HEK293T (cell line): ENCODE results near the gene PRDM11.
"Not testable (repeated sequence)": the region's sequence is repeated elsewhere in the genome, so short reads cannot be mapped to it uniquely, and the experiment has no call there.

Experiments
- CTCF ChIA-PET: fragments of 350-600 bp; formaldehyde crosslinking; extraction: SDS; loops from one replicate; lab custom pipeline; 2021; ENCODE audit warnings: antibody characterized with exemption, inconsistent platforms; lab: Yijun Ruan, JAX
- POLR2A ChIA-PET: fragments of 350-600 bp; formaldehyde crosslinking; extraction: SDS; loops from one replicate; lab custom pipeline; 2020; ENCODE audit warnings: antibody characterized with exemption, inconsistent platforms; lab: Yijun Ruan, JAX
- DNase-seq: peaks from one replicate; pipeline ENCODE4 v3.0.0; 2012; ENCODE audit warnings: mixed read lengths; ENCODE audit errors: extremely low spot score
- ARNT ChIP-seq: fragments of 450-650 bp; IDR thresholded peaks from 2 replicates; pipeline ENCODE4 v1.6.1; 2017; ENCODE audit warnings: mild to moderate bottlenecking
- BHLHE40 ChIP-seq: fragments of 450-650 bp; IDR thresholded peaks from 2 replicates; pipeline ENCODE4 v1.6.1; 2016; ENCODE audit warnings: mild to moderate bottlenecking, moderate library complexity, borderline replicate concordance
- CTBP1 ChIP-seq: fragments of 450-650 bp; IDR thresholded peaks from 2 replicates; pipeline ENCODE4 v1.6.1; 2016; ENCODE audit warnings: borderline replicate concordance
- ELF4 ChIP-seq: fragments of 450-650 bp; IDR thresholded peaks from 2 replicates; pipeline ENCODE4 v1.6.1; 2017; ENCODE audit warnings: antibody characterized with exemption
- FOXA1 ChIP-seq: fragments of 450-650 bp; IDR thresholded peaks from 2 replicates; pipeline ENCODE4 v1.6.1; 2016; ENCODE audit warnings: mild to moderate bottlenecking
- FOXK2 ChIP-seq: fragments of 450-650 bp; IDR thresholded peaks from 2 replicates; pipeline ENCODE4 v1.6.1; 2016; ENCODE audit warnings: mild to moderate bottlenecking
- FOXM1 ChIP-seq: fragments of 450-650 bp; IDR thresholded peaks from 2 replicates; pipeline ENCODE4 v1.6.1; 2017; ENCODE audit warnings: mild to moderate bottlenecking, borderline replicate concordance
- HDGF ChIP-seq: fragments of 450-650 bp; IDR thresholded peaks from 2 replicates; pipeline ENCODE4 v1.6.1; 2017; ENCODE audit warnings: antibody characterized with exemption, borderline replicate concordance
- L3MBTL2 ChIP-seq: fragments of 450-650 bp; conservative IDR thresholded peaks from 2 replicates; pipeline ENCODE4 v1.6.1; 2016; ENCODE audit warnings: mild to moderate bottlenecking
- LEF1 ChIP-seq: fragments of 450-650 bp; IDR thresholded peaks from 2 replicates; pipeline ENCODE4 v1.6.1; 2017; ENCODE audit warnings: mild to moderate bottlenecking, borderline replicate concordance
- NFRKB ChIP-seq: fragments of 450-650 bp; IDR thresholded peaks from 2 replicates; pipeline ENCODE4 v1.6.1; 2016; ENCODE audit warnings: mild to moderate bottlenecking, moderate library complexity
- PKNOX1 ChIP-seq: fragments of 450-650 bp; IDR thresholded peaks from 2 replicates; pipeline ENCODE4 v1.6.1; 2016
- SP1 ChIP-seq: fragments of 450-650 bp; IDR thresholded peaks from 2 replicates; pipeline ENCODE4 v1.6.1; 2017
- SUZ12 ChIP-seq: fragments of 450-650 bp; IDR thresholded peaks from 2 replicates; pipeline ENCODE4 v1.6.1; 2016; ENCODE audit warnings: mild to moderate bottlenecking
- TARDBP ChIP-seq: fragments of 450-650 bp; IDR thresholded peaks from 2 replicates; pipeline ENCODE4 v1.6.1; 2016
- ZNF384 ChIP-seq: fragments of 450-650 bp; IDR thresholded peaks from 2 replicates; pipeline ENCODE4 v1.6.1; 2016

The PRDM11 gene

DNA sequence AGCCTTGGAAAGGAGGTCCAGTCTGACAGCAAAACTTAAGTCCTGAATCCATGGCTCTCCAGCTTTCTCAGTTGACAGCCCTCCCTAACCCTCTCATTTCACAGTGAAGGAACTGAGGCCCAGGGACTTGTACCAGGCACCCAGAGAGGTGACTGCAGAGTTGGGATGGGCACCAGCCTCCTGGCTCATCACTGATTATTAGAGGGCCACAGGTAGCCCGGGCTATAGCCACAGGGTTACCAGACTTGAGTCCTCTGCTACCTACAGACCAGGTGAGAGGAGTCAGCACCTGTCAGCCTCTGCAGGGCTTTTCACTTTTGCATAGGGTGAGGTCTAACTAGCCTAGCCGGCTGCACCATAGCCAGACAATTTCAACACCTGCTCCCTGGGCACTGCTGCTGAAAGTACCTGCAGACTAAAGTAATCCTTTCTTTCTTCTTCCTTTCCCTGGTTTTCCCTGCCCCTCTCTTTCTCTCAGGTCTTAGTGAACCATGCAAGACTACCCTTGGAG is 102.1 kb downstream of the PRDM11 start:
- DNase-seq: no peak
- ChIA-PET CTCF (interaction anchor here (0.6 kb wide), 1 partner anchor 45 kb away, joined by 4 read pairs; no protein-coding TSS in a partner anchor), POLR2A (no interaction called here)
- no peak for TF ChIP-seq FOXA1
- TF ChIP-seq HDGF: no peak
- TF ChIP-seq PKNOX1: no peak
- no peak for TF ChIP-seq L3MBTL2
- no peak for TF ChIP-seq ELF4
- TF ChIP-seq TARDBP: no peak
- no peak for TF ChIP-seq NFRKB
- no peak for TF ChIP-seq SUZ12
- no peak for TF ChIP-seq SP1
- TF ChIP-seq CTBP1: no peak
- TF ChIP-seq LEF1: no peak
- TF ChIP-seq ZNF384: no peak
- no peak for TF ChIP-seq FOXK2
- TF ChIP-seq FOXM1: no peak

GRCh38 chr11:45249372-45249771 is 102.9 kb downstream of the PRDM11 start:
- CTCF ChIA-PET, DNase-seq: not testable (repeated sequence)
- POLR2A ChIA-PET: interaction anchor here (0.6 kb wide), 1 partner anchor 65 kb away, joined by 3 read pairs; no protein-coding TSS in a partner anchor

- no peak for DNase-seq
- TF ChIP-seq FOXM1 (no peak), PKNOX1 (no peak), HDGF (no peak), ELF4 (no peak), NFRKB (no peak), ZNF384 (no peak), FOXK2 (no peak), SP1 (no peak), LEF1 (no peak), FOXA1 (no peak), CTBP1 (no peak), SUZ12 (no peak), TARDBP (no peak)
- ChIA-PET CTCF (no interaction called here), POLR2A (interaction anchor here (0.6 kb wide), 1 partner anchor 86 kb away, joined by 3 read pairs; no protein-coding TSS in a partner anchor)
These were observed 103.7 kb downstream of the PRDM11 start for GRCh38 chr11:45250035-45250718.

DNA sequence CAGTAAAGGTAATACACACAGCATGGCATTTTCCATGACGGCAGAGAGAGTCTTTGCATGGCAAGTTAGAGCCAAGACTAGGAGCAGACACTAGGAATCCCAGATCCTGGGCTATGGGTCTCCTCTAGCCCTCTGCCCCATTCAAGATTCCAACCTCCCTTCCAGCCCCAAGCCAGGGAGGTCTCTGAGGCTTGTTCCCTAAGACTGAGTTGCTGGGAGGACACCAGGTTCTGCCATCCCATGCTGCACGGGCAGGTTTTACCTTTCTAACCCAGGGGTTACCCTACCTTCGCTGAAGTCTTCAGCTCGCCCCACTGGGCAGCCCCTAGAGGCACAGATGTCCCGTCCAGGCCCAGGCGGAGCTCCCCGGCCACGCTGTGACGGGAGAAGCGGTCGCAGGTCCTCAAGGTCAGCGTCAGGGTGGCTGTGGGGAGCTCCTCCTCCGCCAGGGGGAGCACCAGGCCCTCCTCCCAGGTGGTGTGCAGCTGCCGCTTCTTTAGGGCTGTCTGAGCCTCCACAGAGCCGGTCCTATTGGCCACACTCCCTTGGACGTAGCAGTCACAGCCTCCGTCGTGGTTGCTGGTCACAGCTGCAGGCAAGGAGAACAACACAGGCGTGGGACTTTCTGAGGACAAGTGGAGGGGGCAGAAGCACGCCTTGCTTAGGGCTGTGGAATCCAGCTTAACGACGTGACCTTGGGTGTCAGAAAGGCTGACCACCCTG is 105.9 kb downstream of the PRDM11 start:
- POLR2A ChIA-PET: no interaction called here
- CTCF ChIA-PET: interaction anchor here (0.6 to 2.4 kb wide), 12 partner anchors 8 to 514 kb away, joined by 3 to 12 read pairs (median 4); no protein-coding TSS in a partner anchor
- no peak for TF ChIP-seq FOXM1
- TF ChIP-seq FOXK2: no peak
- TF ChIP-seq ELF4: no peak
- TF ChIP-seq ARNT: no peak
- TF ChIP-seq HDGF: no peak
- TF ChIP-seq LEF1: no peak
- no peak for TF ChIP-seq SUZ12
- TF ChIP-seq CTBP1: no peak
- TF ChIP-seq L3MBTL2: no peak
- no peak for TF ChIP-seq BHLHE40
- no peak for TF ChIP-seq TARDBP
- no peak for TF ChIP-seq SP1
- TF ChIP-seq NFRKB: no peak
- TF ChIP-seq ZNF384: no peak
- TF ChIP-seq FOXA1: no peak
- peak; percentile 86 for DNase-seq

DNA sequence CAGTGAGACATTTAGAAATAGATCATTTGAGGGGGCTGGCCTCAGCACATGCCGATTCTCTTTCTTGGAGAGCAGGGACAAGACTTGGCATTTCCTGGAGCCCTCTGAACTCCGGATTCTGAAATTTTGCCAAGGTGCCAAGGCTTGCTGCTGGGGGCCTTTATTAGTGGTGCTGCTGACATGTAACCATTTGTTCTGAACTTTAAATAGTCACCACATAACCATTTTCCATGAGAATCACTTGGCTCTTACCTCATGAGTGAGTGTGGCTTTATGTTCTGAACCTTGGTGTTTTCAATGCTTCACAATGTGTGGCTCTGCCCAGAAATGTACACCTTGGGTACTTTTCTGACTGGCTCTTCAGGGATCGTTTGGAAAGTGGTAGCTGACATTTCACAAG is 106.4 kb downstream of the PRDM11 start:
- TF ChIP-seq CTBP1: no peak
- TF ChIP-seq FOXA1: no peak
- no peak for TF ChIP-seq ZNF384
- no peak for TF ChIP-seq ELF4
- no peak for TF ChIP-seq PKNOX1
- TF ChIP-seq LEF1: no peak
- no peak for TF ChIP-seq L3MBTL2
- TF ChIP-seq FOXM1: no peak
- TF ChIP-seq FOXK2: no peak
- no peak for TF ChIP-seq TARDBP
- ChIA-PET CTCF (interaction anchor here (1.1 to 2.4 kb wide), 8 partner anchors 9 to 142 kb away, joined by 3 to 12 read pairs (median 8); no protein-coding TSS in a partner anchor), POLR2A (no interaction called here)
- DNase-seq: no peak

GRCh38 chr11:45253640-45254039 is 107.2 kb downstream of the PRDM11 start:
- TF ChIP-seq FOXK2 (no peak), ELF4 (no peak), ZNF384 (no peak), HDGF (no peak), SP1 (no peak), BHLHE40 (no peak), LEF1 (no peak), L3MBTL2 (no peak)
- ChIA-PET CTCF (interaction anchor here (1.3 to 2.4 kb wide), 2 partner anchors 20 to 78 kb away, joined by 4 to 12 read pairs; no protein-coding TSS in a partner anchor), POLR2A (no interaction called here)

More at GRCh38 chr11:45253640-45254039, 107.2 kb downstream of the PRDM11 start:
- DNase-seq: no peak
